ENCODE measurements around the gene SELENOO. TPM values are rescaled to one million over a fixed set of nuclear protein-coding genes. Genes with fewer than 3 reads are reported as not detected.

Gene SELENOO
- total RNA-seq, 2 experiments from 2014 or later, result 34.0 to 44.2 TPM

DNA sequence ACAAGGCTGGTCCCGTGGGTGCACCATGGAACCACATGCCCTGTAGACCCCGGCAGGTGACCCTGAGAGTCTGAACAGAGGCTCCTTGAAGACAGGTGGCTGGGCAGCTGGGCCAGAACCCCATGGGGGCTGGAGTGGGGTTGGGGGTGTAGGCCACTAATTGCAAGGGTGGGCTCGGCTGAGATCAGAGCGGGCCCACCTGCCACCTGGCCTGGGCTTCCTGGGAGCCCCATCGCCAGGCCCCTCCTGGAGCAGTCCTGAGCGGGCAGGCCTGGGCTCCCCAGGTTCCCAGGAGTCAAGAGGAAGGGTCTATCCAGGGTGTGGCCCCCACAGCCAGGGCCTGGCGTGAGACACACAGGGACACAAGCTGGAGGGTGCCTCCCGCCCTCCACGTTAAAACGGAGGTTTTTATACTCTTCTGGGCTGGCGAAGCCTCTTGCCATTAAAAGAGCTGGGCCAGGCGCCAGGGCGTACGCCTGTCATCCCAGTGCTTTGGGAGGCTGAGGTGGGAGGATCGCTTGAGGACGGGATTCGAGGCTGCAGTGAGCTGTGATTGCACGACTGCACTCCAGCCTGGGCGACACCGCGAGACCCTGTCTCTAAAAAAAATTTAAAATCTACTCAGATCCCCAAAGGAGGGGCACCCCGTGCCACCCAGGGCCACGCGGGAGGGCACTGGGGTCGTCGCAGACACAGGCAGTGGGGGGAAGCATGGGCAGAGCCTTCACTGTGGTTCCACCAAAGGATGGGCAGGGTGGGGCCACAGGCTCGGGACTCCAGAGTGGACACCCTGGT lies 19.9 kb upstream of the SELENOO start:
- H3K9me3 ChIP-seq (ENCODE audit: low read length), result no peaks in the 10 kb centered on the region
- H3K79me2 ChIP-seq (ENCODE audit: insufficient read depth, low read depth, low read length), result no peaks in the 10 kb centered on the region
- no peak overlapping the region for H3K4me2 ChIP-seq (ENCODE audit: low read length)
- no peaks in the 10 kb centered on the region for H4K20me1 ChIP-seq (ENCODE audit: insufficient read depth, low read length)
- DNase-seq (ENCODE audit: low spot score), result no peak
- H3K4me1 ChIP-seq (ENCODE audit: insufficient read depth, low read length, poor library complexity, severe bottlenecking), result peaks cover 4% of the 10 kb centered on the region
- no peak overlapping the region for H3K4me3 ChIP-seq (ENCODE audit: low read depth, low read length, poor library complexity, severe bottlenecking)
- TF ChIP-seq CTCF (conservative IDR thresholded peaks at IDR 0.05; ENCODE audit: low read length) (no peak), EZH2phosphoT487 (IDR thresholded peaks at IDR 0.05; ENCODE audit: borderline replicate concordance, low read depth, low read length) (no peak)
- intact Hi-C loops (cut with micrococcal nuclease; ENCODE audit: unreplicated experiment), result no loop called here
- H2AFZ ChIP-seq (ENCODE audit: low read length), result no peak overlapping the region
- H3K27ac ChIP-seq (ENCODE audit: low read depth, low read length, poor library complexity, severe bottlenecking), result no peak overlapping the region
- no TSS peak for BruUV-seq (replicated peaks)
- ChIA-PET POLR2A (no interaction called here), CTCF (ENCODE audit: unreplicated experiment) (no interaction called here)
- no peaks in the 10 kb centered on the region for H3K9me2 ChIP-seq (ENCODE audit: insufficient read depth, low read length)
- H3K36me3 ChIP-seq (ENCODE audit: insufficient read depth, low read length), result no peaks in the 10 kb centered on the region

DNA sequence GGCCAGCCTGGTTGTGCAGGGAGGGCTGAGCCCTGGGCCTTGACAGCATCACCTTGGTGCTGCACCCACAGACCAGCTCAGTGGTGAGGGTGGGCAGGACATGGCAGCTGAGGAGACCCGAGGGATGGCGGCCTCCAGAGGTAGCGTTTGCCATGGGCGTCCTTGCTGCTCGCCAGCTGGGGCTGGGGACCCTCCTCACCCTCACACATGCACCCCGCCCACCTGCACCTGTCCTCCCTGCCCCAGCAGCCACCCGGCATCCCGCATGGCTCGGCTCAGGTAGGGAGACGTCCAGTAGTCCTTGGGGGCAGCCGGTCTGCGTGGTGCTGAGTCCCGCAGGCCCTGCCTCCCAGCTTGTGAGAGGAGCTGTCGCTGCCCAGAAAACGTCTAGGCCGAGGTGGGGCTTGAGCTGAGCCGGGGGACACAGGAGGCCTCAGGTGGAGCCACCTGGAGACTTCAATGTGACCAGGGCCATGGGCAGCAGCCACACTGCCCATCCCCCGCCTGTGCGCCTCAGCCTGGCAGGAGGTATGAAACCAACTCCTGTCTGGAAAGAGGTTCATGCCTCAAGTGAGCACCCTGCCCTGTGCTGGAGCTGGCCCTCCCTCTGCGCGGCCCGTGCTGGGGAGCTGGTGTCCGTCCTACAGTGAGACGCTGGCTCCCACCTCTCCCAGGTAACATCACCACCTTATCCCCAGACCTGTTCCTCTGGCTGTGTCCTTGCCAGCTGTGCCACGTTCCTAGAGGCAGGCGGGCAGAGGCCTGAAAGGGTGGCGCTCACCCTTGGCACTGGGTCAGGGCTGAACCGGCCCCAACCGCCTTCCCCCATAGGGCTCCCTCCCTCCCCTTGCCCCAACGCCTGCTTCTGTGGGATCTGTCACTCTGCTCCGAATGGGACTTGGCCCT lies 18.4 kb upstream of the SELENOO start:
- CTCF ChIA-PET (ENCODE audit: unreplicated experiment), result no interaction called here
- Histone ChIP-seq H3K4me1 (ENCODE audit: insufficient read depth, low read length, poor library complexity, severe bottlenecking) (peaks cover 9% of the 10 kb centered on the region), H3K27ac (ENCODE audit: low read depth, low read length, poor library complexity, severe bottlenecking) (no peak overlapping the region), H3K4me3 (ENCODE audit: low read depth, low read length, poor library complexity, severe bottlenecking) (no peak overlapping the region), H2AFZ (ENCODE audit: low read length) (no peak overlapping the region), H3K79me2 (ENCODE audit: insufficient read depth, low read depth, low read length) (peaks cover 14% of the 10 kb centered on the region), H3K9me2 (ENCODE audit: insufficient read depth, low read length) (no peaks in the 10 kb centered on the region), H3K9me3 (ENCODE audit: low read length) (no peaks in the 10 kb centered on the region), H4K20me1 (ENCODE audit: insufficient read depth, low read length) (no peaks in the 10 kb centered on the region), H3K4me2 (ENCODE audit: low read length) (no peak overlapping the region), H3K36me3 (ENCODE audit: insufficient read depth, low read length) (0 out of 2 replicates have a peak, but pooled peaks cover 5% of the 10 kb centered on the region)
- no TSS peak for BruUV-seq (replicated peaks)
- no peak for TF ChIP-seq CTCF (conservative IDR thresholded peaks at IDR 0.05; ENCODE audit: low read length)
- TF ChIP-seq EZH2phosphoT487 (IDR thresholded peaks at IDR 0.05; ENCODE audit: borderline replicate concordance, low read depth, low read length), result no peak
- no peak for DNase-seq (ENCODE audit: low spot score)
- intact Hi-C loops (cut with micrococcal nuclease; ENCODE audit: unreplicated experiment), result no loop called here
- POLR2A ChIA-PET, result interaction anchor here (0.7 kb wide), 1 partner anchor 85 kb away, joined by 3 read pairs; no protein-coding TSS in a partner anchor

Data from OCI-LY7 (cell line).